Trophoblast cell (in vitro differentiated cells and primary cell): ENCODE data around the gene SPATS2L.

Source experiments
- DNase-seq, 2 donors: peaks; one replicate each; pipeline ENCODE4 v3.0.0-alpha.2; 2016
- H2AFZ ChIP-seq: 2 replicates; pipeline ENCODE4 v1.6.1; 2013; ENCODE audit warnings: low read length, moderate library complexity, mild to moderate bottlenecking; ENCODE audit not compliant: insufficient read depth, poor library complexity
- H2AK5ac ChIP-seq: 2 replicates; pipeline ENCODE4 v1.6.1; 2013; ENCODE audit warnings: mild to moderate bottlenecking, low read length
- H2BK120ac ChIP-seq: 2 replicates; pipeline ENCODE4 v1.6.1; 2013; ENCODE audit warnings: low read length, mild to moderate bottlenecking, moderate library complexity; ENCODE audit not compliant: insufficient read depth, poor library complexity
- H2BK12ac ChIP-seq: 2 replicates; pipeline ENCODE4 v1.6.1; 2013; ENCODE audit warnings: mild to moderate bottlenecking, low read length, moderate library complexity
- H2BK5ac ChIP-seq: 2 replicates; pipeline ENCODE4 v1.6.1; 2013; ENCODE audit warnings: low read length, low read depth, moderate library complexity, mild to moderate bottlenecking; ENCODE audit not compliant: poor library complexity
- H3K14ac ChIP-seq: 2 replicates; pipeline ENCODE4 v1.6.1; 2013; ENCODE audit warnings: mild to moderate bottlenecking, low read length
- H3K18ac ChIP-seq: 2 replicates; pipeline ENCODE4 v1.6.1; 2013; ENCODE audit warnings: mild to moderate bottlenecking, low read length
- H3K23ac ChIP-seq: 2 replicates; pipeline ENCODE4 v1.6.1; 2013; ENCODE audit warnings: low read length
- H3K27ac ChIP-seq: 2 replicates; pipeline ENCODE4 v1.5.1; 2013; ENCODE audit warnings: low read depth, mild to moderate bottlenecking, inconsistent platforms, low read length, moderate library complexity
- H3K27me3 ChIP-seq: 2 replicates; pipeline ENCODE4 v1.6.1; 2013; ENCODE audit warnings: inconsistent platforms, mild to moderate bottlenecking, low read length, moderate library complexity; ENCODE audit not compliant: insufficient read depth
- H3K36me3 ChIP-seq, 2 experiments: 1 replicate in 1 of 2; 2 replicates in 1 of 2; pipeline ENCODE4 v1.6.1; 2013; ENCODE audit warnings: low read length in 2 of 2, mild to moderate bottlenecking in 2 of 2, moderate library complexity in 1 of 2; ENCODE audit not compliant: insufficient read depth in 2 of 2, control insufficient read depth in 1 of 2
- H3K4ac ChIP-seq: 2 replicates; pipeline ENCODE4 v1.6.1; 2013; ENCODE audit warnings: low read depth, mild to moderate bottlenecking, low read length, moderate library complexity
- H3K4me1 ChIP-seq, 2 experiments: 1 replicate in 1 of 2; 2 replicates in 1 of 2; pipeline ENCODE4 v1.6.1; 2013; ENCODE audit warnings: low read length in 2 of 2, mild to moderate bottlenecking in 2 of 2, moderate library complexity in 1 of 2; ENCODE audit not compliant: insufficient read depth in 2 of 2, control insufficient read depth in 1 of 2
- H3K4me2 ChIP-seq: 2 replicates; pipeline ENCODE4 v1.6.1; 2013; ENCODE audit warnings: inconsistent platforms, mild to moderate bottlenecking, low read length, moderate library complexity
- H3K4me3 ChIP-seq: 2 replicates; pipeline ENCODE4 v1.5.1; 2013; ENCODE audit warnings: mild to moderate bottlenecking, low read depth, low read length, inconsistent platforms
- H3K79me1 ChIP-seq: one replicate; pipeline ENCODE4 v1.6.1; 2013; ENCODE audit warnings: low read length
- H3K79me2 ChIP-seq: 2 replicates; pipeline ENCODE4 v1.6.1; 2013; ENCODE audit warnings: low read length, mild to moderate bottlenecking; ENCODE audit not compliant: control insufficient read depth, insufficient read depth, poor library complexity
- H3K9ac ChIP-seq: 2 replicates; pipeline ENCODE4 v1.6.1; 2013; ENCODE audit warnings: mild to moderate bottlenecking, low read length
- H3K9me3 ChIP-seq: 2 replicates; pipeline ENCODE4 v1.6.1; 2013; ENCODE audit warnings: low read depth, mild to moderate bottlenecking, control low read depth, inconsistent platforms, low read length; ENCODE audit not compliant: insufficient read depth
- H4K12ac ChIP-seq: 2 replicates; pipeline ENCODE4 v1.6.1; 2013; ENCODE audit warnings: low read depth, mild to moderate bottlenecking, low read length, moderate library complexity
- H4K8ac ChIP-seq: 2 replicates; pipeline ENCODE4 v1.6.1; 2013; ENCODE audit warnings: low read depth, mild to moderate bottlenecking, low read length, moderate library complexity
- H4K91ac ChIP-seq: one replicate; pipeline ENCODE4 v1.6.1; 2013; ENCODE audit warnings: low read depth, mild to moderate bottlenecking, low read length, moderate library complexity
- WGBS: extraction: QIAGEN DNeasy Blood & Tissue Kit; methylation state at CpG from one replicate; pipeline ENCODE4 v1.1.7; 2013; ENCODE audit warnings: missing lambda C conversion rate; ENCODE audit not compliant: insufficient read length, insufficient coverage; ENCODE audit errors: extremely low coverage; 5-methylcytosine and 5-hydroxymethylcytosine counted together

SPATS2L gene

GRCh38 chr2:200496696-200497095 is 190.2 kb downstream of the SPATS2L start:
- Histone ChIP-seq H2AFZ (no peak overlapping the region), H3K23ac (no peak overlapping the region), H3K4me2 (no peak overlapping the region), H2BK5ac (no peak overlapping the region), H4K91ac (no peak overlapping the region), H3K9me3 (no peaks in the 10 kb centered on the region), H3K36me3 (peaks cover 0 to 3% of the 10 kb centered on the region in 2 experiments), H3K27ac (no peak overlapping the region), H3K14ac (no peak overlapping the region), H3K4ac (no peak overlapping the region), H3K4me1 (no peaks in the 10 kb centered on the region), H2BK120ac (no peak overlapping the region), H4K12ac (no peak overlapping the region), H4K8ac (no peak overlapping the region), H3K79me1 (no peaks in the 10 kb centered on the region), H3K79me2 (no peaks in the 10 kb centered on the region), H2BK12ac (no peak overlapping the region), H2AK5ac (no peak overlapping the region), H3K4me3 (no peak overlapping the region), H3K18ac (no peak overlapping the region), H3K27me3 (no peaks in the 10 kb centered on the region), H3K9ac (no peak overlapping the region)
- WGBS, result no CpG with 5 or more reads among the region's 1 CpG
- no peak for DNase-seq

- no peak overlapping the region for H2AK5ac ChIP-seq
- no peak overlapping the region for H3K27ac ChIP-seq
- no peaks in the 10 kb centered on the region for H3K9me3 ChIP-seq
- no peak overlapping the region for H4K12ac ChIP-seq
- H3K4ac ChIP-seq, result no peak overlapping the region
- H3K79me1 ChIP-seq, result no peaks in the 10 kb centered on the region
- no peak overlapping the region for H3K4me3 ChIP-seq
- no peaks in the 10 kb centered on the region for H3K79me2 ChIP-seq
- H3K23ac ChIP-seq, result no peak overlapping the region
- H4K91ac ChIP-seq, result no peak overlapping the region
- no peak overlapping the region for H2BK12ac ChIP-seq
- H3K18ac ChIP-seq, result no peak overlapping the region
- H2BK120ac ChIP-seq, result no peak overlapping the region
- no CpG with 5 or more reads among the region's 2 CpGs for WGBS
- no peak overlapping the region for H3K4me2 ChIP-seq
- no peaks in the 10 kb centered on the region for H3K27me3 ChIP-seq
- no peak overlapping the region for H4K8ac ChIP-seq
- no peak overlapping the region for H2BK5ac ChIP-seq
- DNase-seq, result no peak
- H3K9ac ChIP-seq, result no peak overlapping the region
- H3K36me3 ChIP-seq, result peaks cover 0 to 3% of the 10 kb centered on the region in 2 experiments
- H3K14ac ChIP-seq, result no peak overlapping the region
- no peaks in the 10 kb centered on the region for H3K4me1 ChIP-seq
- no peak overlapping the region for H2AFZ ChIP-seq
Measured at GRCh38 chr2:200498402-200499162, 192.1 kb downstream of the SPATS2L start.

- H3K79me1 ChIP-seq, result no peaks in the 10 kb centered on the region
- no CpG with 5 or more reads among the region's 5 CpGs for WGBS
- H3K9me3 ChIP-seq, result no peaks in the 10 kb centered on the region
- H4K8ac ChIP-seq, result no peak overlapping the region
- H3K27ac ChIP-seq, result no peak overlapping the region
- no peak overlapping the region for H2AK5ac ChIP-seq
- no peak overlapping the region for H3K9ac ChIP-seq
- H3K27me3 ChIP-seq, result no peaks in the 10 kb centered on the region
- H3K23ac ChIP-seq, result no peak overlapping the region
- no peak overlapping the region for H2BK120ac ChIP-seq
- H3K4me3 ChIP-seq, result no peak overlapping the region
- no peaks in the 10 kb centered on the region for H3K79me2 ChIP-seq
- H2BK5ac ChIP-seq, result no peak overlapping the region
- H3K14ac ChIP-seq, result no peak overlapping the region
- H4K12ac ChIP-seq, result no peak overlapping the region
- no peak overlapping the region for H2AFZ ChIP-seq
- no peak overlapping the region for H4K91ac ChIP-seq
- H3K4me2 ChIP-seq, result no peak overlapping the region
- no peak for DNase-seq
- no peak overlapping the region for H3K4ac ChIP-seq
- H3K18ac ChIP-seq, result no peak overlapping the region
- H3K4me1 ChIP-seq, result no peaks in the 10 kb centered on the region
- peaks cover 0 to 4% of the 10 kb centered on the region in 2 experiments for H3K36me3 ChIP-seq
- H2BK12ac ChIP-seq, result no peak overlapping the region
Measured at GRCh38 chr2:200502196-200502595, 195.7 kb downstream of the SPATS2L start.

DNA sequence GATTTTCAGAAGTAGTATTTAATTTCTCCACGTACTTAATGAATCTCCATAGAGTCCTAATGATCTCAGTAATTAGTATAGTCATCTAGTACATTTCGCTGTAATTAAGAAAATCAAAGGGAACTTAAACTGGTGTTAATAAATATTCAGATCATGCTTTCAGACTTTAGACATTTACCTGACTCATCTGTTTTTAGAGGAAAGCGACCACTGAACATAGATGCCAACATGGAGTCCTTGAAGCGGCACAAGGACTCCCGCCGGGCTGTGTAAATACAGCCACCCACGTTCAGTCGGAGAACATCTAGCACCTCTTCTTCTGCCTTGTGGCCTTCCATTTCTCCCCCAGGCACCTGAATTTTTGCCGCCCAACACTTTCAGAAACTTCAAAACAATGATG is 200.2 kb downstream of the SPATS2L start:
- peaks cover 4 to 8% of the 10 kb centered on the region in 2 experiments for H3K4me1 ChIP-seq
- no peaks in the 10 kb centered on the region for H3K9me3 ChIP-seq
- peaks cover 10% of the 10 kb centered on the region for H3K79me1 ChIP-seq
- no peak overlapping the region for H2AK5ac ChIP-seq
- no peak overlapping the region for H2BK12ac ChIP-seq
- H3K23ac ChIP-seq, result no peak overlapping the region
- H3K18ac ChIP-seq, result no peak overlapping the region
- H3K79me2 ChIP-seq, result peaks cover 7% of the 10 kb centered on the region
- no CpG with 5 or more reads among the region's 9 CpGs for WGBS
- no peak overlapping the region for H2BK120ac ChIP-seq
- no peak overlapping the region for H3K4ac ChIP-seq
- H3K14ac ChIP-seq, result no peak overlapping the region
- H4K91ac ChIP-seq, result no peak overlapping the region
- H3K27me3 ChIP-seq, result no peaks in the 10 kb centered on the region
- peaks cover 0 to 4% of the 10 kb centered on the region in 2 experiments for H3K36me3 ChIP-seq
- no peak overlapping the region for H4K8ac ChIP-seq
- no peak overlapping the region for H3K4me3 ChIP-seq
- no peak for DNase-seq
- H2BK5ac ChIP-seq, result no peak overlapping the region
- no peak overlapping the region for H2AFZ ChIP-seq
- no peak overlapping the region for H3K9ac ChIP-seq
- no peak overlapping the region for H4K12ac ChIP-seq
- H3K4me2 ChIP-seq, result no peak overlapping the region
- no peak overlapping the region for H3K27ac ChIP-seq
